Measurements from ENCODE around the gene ADTRP. TPM values are rescaled to one million over a fixed set of nuclear protein-coding genes. Genes with fewer than 3 reads are reported as not detected.

The ADTRP gene
- total and polyA plus RNA-seq, 9 donors = 0.12 to 0.80 (median 0.34) TPM; not detected in 5

DNA sequence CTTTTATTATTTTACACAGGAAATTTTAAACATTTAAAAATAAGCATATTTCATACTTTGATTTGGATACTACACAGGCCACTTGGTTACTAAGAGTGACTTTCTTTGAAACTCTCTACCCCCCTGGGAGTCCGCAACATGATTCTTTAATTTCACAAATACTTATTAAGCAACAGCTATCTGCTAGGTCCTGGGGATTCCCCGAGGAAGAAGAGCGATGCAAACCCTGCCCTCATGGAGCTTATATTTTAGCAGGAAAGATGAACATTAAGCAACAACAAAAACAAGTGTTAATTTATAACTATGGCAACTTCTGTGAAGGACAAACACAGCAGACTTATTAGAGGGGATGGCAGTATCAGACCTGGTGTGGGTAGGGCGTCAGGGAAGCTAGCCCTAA, 3.9 kb upstream of the ADTRP start:
- no peak overlapping the region for H3K27ac ChIP-seq
- DNase-seq = no peak
- no peaks in the 10 kb centered on the region for H3K36me3 ChIP-seq
- H3K4me3 ChIP-seq = no peak overlapping the region
- no peaks in the 10 kb centered on the region for H3K9me3 ChIP-seq
- TF ChIP-seq EP300 (IDR thresholded peaks at IDR 0.05) = no peak
- TF ChIP-seq POLR2A (IDR thresholded peaks at IDR 0.05) = no peak
- TF ChIP-seq, protein P1, sequence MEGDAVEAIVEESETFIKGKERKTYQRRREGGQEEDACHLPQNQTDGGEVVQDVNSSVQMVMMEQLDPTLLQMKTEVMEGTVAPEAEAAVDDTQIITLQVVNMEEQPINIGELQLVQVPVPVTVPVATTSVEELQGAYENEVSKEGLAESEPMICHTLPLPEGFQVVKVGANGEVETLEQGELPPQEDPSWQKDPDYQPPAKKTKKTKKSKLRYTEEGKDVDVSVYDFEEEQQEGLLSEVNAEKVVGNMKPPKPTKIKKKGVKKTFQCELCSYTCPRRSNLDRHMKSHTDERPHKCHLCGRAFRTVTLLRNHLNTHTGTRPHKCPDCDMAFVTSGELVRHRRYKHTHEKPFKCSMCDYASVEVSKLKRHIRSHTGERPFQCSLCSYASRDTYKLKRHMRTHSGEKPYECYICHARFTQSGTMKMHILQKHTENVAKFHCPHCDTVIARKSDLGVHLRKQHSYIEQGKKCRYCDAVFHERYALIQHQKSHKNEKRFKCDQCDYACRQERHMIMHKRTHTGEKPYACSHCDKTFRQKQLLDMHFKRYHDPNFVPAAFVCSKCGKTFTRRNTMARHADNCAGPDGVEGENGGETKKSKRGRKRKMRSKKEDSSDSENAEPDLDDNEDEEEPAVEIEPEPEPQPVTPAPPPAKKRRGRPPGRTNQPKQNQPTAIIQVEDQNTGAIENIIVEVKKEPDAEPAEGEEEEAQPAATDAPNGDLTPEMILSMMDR (IDR thresholded peaks at IDR 0.05) = no peak
- intact Hi-C loops (cut with DNase I) = no loop called here
- 80 to 95% (median 83%) methylated on average over 4 of the region's 4 CpGs for WGBS, 3 donors
- H3K27me3 ChIP-seq = no peaks in the 10 kb centered on the region
- H3K4me1 ChIP-seq (ENCODE audit: insufficient read depth) = no peaks in the 10 kb centered on the region

DNA sequence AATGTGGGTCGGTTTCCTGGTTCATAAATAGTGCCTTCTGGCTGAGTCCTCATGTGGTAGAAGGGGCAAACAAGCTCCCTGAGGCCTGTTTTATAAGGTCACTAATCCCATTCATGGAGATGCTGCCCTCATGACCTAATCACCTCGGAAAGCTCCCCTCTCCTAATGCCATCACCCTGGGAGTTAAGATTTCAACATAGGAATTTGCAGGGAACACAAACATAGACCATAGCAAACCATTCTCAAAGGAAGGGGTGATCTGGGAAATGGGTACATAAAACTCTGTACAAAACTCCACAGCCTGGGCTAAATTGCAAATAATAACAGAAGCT, 1.5 kb upstream of the ADTRP start:
- no peak for DNase-seq
- 72 to 78% (median 74%) methylated on average over 2 of the region's 2 CpGs for WGBS, 3 donors
- TF ChIP-seq, protein P1 (IDR thresholded peaks at IDR 0.05) = no peak
- TF ChIP-seq POLR2A (IDR thresholded peaks at IDR 0.05) = no peak
- TF ChIP-seq EP300 (IDR thresholded peaks at IDR 0.05) = no peak
- Histone ChIP-seq H3K27me3 (no peaks in the 10 kb centered on the region), H3K27ac (no peak overlapping the region), H3K9me3 (no peaks in the 10 kb centered on the region), H3K4me1 (ENCODE audit: insufficient read depth) (no peaks in the 10 kb centered on the region), H3K36me3 (no peaks in the 10 kb centered on the region), H3K4me3 (no peak overlapping the region)
- intact Hi-C loops (cut with DNase I) = no loop called here

DNA sequence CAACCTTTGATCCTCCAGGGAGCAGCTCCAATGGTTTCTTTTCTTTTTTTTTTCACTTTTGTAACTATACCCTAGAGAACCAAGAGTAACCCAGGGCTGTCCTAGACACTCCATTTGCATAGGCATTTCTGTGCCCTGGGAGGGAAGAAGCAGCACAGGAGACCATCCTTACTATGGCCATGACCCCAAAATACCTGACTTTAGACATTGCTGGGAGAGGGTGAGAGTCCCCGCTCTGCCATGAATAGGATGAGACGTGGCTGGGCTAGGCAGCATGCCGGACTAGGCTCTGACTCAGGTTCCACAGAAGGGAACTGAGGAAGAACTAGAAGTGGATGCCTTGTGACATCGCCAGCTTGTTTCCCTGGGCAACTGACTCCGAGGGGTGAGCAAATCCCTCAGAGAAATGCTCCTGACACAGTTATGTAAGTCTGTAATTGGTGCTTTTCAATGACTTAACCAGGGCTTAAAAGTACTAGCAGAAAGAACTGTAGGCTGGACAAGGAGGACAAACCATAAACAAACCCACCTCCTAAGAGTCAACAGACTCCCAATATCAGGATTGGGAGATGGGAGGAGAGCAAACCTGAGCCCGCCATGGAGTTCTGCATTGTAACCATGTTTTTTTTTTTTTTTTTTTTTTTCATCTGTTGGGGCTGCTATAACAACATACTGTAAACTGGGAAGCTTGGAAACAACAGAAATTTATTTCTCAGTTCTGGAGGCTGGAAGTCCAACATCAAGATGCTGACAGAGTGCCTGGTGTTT, 910 bp upstream of the ADTRP start:
- Histone ChIP-seq H3K36me3 (no peaks in the 10 kb centered on the region), H3K9me3 (no peaks in the 10 kb centered on the region), H3K4me3 (no peak overlapping the region), H3K4me1 (ENCODE audit: insufficient read depth) (no peaks in the 10 kb centered on the region), H3K27me3 (no peaks in the 10 kb centered on the region), H3K27ac (no peak overlapping the region)
- intact Hi-C loops (cut with DNase I) = no loop called here
- DNase-seq = no peak
- TF ChIP-seq, protein P1 (IDR thresholded peaks at IDR 0.05) = no peak
- TF ChIP-seq POLR2A (IDR thresholded peaks at IDR 0.05) (no peak), EP300 (IDR thresholded peaks at IDR 0.05) (no peak)
- WGBS, 3 donors = 84 to 88% (median 87%) methylated on average over 6 of the region's 6 CpGs

DNA sequence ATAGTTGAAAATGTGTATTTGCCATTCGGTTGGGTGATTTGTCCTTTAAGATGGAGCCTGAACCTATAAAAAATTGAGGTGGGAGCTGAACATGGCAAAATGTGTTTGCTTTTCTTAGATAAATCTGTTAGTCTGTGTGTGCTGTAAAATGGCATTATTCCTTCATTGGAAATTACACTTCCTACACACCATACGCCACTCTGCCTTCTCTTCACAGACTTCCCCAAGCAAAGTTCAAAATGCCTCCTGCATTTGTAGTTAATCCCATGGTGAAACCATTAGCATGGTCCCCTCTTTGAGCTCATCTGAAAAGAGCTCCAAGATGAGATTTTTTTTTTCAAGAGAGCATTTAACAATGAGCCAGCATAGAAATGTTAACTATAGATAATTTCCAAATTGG, 567 bp downstream of the ADTRP start:
- Histone ChIP-seq H3K4me3 (no peak overlapping the region), H3K9me3 (no peaks in the 10 kb centered on the region), H3K27me3 (no peaks in the 10 kb centered on the region), H3K27ac (no peak overlapping the region), H3K36me3 (no peaks in the 10 kb centered on the region), H3K4me1 (ENCODE audit: insufficient read depth) (no peaks in the 10 kb centered on the region)
- DNase-seq = no peak
- WGBS, 3 donors = 92 to 95% (median 92%) methylated on average over 2 of the region's 2 CpGs
- intact Hi-C loops (cut with DNase I) = no loop called here
- TF ChIP-seq, protein P1 (IDR thresholded peaks at IDR 0.05) = no peak
- TF ChIP-seq EP300 (IDR thresholded peaks at IDR 0.05) = no peak
- TF ChIP-seq POLR2A (IDR thresholded peaks at IDR 0.05) = no peak

Measured in ovary (tissue), 9 donors.